Measurements from ENCODE around the gene CDC42BPA.

The CDC42BPA gene

DNA sequence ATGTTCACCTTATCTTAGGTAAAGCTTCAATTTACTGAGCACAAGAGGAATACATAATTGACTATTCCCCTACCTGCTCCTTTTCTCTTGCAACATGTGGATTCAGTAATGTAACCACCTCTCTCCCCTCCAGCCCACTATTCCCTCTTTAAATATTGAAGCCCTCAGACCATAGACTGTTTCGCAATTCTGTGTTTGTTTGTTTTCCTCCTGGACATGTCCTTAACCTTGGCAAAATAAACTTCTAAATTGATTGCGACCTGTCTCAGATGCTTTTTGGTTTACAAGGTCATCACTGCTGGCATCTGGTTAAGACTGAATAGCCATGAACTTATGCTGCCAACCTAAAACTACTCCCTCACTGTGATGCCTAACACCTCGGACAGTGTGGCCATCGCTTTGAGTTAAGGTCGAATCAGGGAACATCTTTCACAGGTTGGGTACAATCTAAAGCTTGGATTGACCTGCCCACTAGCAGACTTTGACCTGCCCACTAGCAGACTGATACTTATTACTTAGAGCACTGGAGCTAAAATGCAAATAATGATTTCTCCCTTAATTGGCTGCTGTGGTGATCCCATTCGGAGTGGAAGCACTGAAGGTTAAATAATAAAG lies 10.2 kb upstream of the CDC42BPA start:
- no peak overlapping the region for H3K27ac ChIP-seq
- TF ChIP-seq CTCF (conservative IDR thresholded peaks at IDR 0.05): no peak

DNA sequence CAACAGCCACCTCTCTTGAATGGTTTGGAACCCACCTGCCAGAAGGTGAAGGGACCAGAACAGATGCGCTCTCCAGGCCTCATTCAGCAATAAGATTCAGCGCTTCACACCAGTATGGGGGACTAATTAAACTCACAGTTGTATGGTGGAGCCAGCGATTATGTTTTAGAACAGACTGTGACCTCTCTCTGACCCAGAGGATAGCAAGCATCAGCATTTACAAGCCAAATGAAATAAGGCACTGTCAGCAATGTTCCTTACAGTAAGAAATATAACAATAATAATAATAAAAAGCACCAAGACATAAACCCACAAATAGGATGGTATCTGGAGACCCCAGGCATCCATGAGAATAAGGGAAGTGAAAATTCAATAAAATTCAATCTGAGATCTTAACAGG lies 6.9 kb upstream of the CDC42BPA start:
- TF ChIP-seq CTCF (conservative IDR thresholded peaks at IDR 0.05): no peak
- no peak overlapping the region for H3K27ac ChIP-seq

DNA sequence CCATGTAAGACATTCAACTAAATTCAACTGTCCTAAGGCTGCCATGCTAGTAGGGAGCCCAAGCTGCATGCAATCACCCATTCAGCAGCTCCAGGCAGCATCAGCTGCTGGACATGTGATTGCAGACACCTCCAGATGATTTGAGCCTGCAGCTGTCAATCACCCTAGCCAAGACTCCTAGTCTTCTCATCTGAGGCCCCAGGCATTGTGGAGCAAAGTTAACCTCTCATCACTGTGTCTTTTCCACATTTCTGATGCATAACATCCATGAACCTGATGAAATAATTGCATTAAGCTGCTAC lies 5.6 kb upstream of the CDC42BPA start:
- no peak overlapping the region for H3K27ac ChIP-seq
- no peak for TF ChIP-seq CTCF (conservative IDR thresholded peaks at IDR 0.05)

DNA sequence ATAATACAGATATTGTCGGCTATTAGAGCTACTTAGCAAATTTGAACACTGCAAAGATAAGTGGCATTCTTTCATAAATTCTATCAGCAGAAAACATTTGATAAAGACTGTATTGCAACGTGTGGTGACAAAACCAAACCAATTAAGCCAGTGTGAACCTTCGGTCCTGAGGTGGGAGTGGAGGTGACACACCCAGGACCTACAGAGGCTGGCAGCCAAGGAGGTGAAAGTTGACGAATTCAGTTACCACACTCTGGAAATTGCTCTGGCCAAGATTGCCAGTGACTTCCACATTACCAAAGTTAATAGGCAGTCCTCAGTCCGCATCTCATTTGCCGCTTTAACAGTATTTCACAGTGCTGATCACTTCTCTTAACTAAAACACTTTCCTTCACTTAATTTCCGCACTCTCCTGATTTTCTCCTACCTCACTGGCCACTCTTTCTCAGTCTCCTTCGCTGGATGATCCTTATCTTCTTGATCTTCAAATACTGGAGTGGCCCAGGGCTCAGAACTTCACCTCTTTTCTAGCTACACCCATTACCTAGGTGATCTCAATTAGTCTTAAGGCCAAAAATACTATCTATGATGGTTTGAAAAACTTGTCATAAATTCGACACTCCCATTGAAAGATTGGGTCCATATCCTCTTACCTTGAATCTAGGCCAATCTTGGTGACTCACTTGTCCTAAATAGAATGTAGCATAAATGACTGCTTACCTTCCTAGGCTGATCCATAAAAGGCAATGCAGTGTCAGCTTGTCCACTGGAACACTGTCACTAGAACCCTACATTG lies 5.1 kb upstream of the CDC42BPA start:
- H3K27ac ChIP-seq: no peak overlapping the region
- no peak for TF ChIP-seq CTCF (conservative IDR thresholded peaks at IDR 0.05)

- TF ChIP-seq CTCF (conservative IDR thresholded peaks at IDR 0.05): no peak
- no peak overlapping the region for H3K27ac ChIP-seq
Observed at GRCh38 chr1:227322376-227322775, 4.1 kb upstream of the CDC42BPA start.

DNA sequence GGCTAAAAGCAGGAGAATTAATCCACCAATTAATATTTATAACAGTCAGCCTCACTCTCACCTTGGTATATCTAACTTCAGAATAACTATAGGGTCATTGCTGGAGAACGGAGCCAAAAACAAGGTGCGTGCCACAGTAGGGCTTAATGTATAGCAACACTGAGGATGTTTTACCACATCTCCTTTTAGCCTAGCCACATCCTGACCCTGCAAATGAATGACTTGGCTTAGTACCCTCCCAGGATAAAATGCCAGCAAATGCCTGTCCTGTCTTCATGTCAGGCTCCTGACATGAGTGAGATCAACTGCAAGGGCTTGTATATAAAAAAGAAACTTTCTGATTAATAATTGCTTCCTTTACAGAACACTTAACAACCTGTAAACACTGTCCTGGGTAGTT lies 2.7 kb upstream of the CDC42BPA start:
- no peak for TF ChIP-seq CTCF (conservative IDR thresholded peaks at IDR 0.05)

DNA sequence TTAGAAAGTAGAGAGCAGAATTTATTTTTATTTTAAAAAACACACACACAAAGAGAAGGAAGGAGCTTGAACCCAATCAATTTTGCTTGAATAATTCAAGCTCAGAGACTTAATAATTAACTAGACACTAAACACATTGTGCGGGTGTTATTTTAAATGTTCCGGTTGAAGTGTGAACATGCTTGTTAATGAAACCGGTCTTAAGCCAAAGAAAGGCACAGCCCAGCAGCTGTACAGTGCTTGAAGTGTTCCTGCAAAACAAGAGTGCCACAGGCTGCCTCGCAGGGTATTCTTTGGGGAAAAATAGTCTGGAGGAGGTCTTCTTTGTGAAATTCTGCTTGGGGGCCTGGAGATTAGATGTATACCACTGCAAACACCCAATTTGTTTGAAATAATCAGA lies 2.2 kb upstream of the CDC42BPA start:
- no peak for TF ChIP-seq CTCF (conservative IDR thresholded peaks at IDR 0.05)
- H3K27ac ChIP-seq: no peak overlapping the region

More for the DNA sequence above, 2.7 kb upstream of the CDC42BPA start:
- H3K27ac ChIP-seq: no peak overlapping the region

All from VCaP (cell line).